Left colon (tissue), 2 donors: Measurements from ENCODE around the gene GPS1. TPM values are rescaled to one million over a fixed set of nuclear protein-coding genes. Genes with fewer than 3 reads are reported as not detected.

Experiments used
- ATAC-seq: fragments of 200-7000 bp; cut with Tn5 transposase; one replicate; pipeline ENCODE4 v1.9.1; 2020; ENCODE audit warnings: mild to moderate bottlenecking, moderate library complexity
- DNase-seq, 2 donors: peaks; one replicate each; pipeline ENCODE4 v3.0.0-alpha.2; 2020
- intact Hi-C, 2 donors: fragments of 100-400 bp; cut with DNase I in 1 of 2; cut with micrococcal nuclease in 1 of 2; formaldehyde crosslinking; loops; one replicate each; pipeline versions ENCODE4 v1.11.2 to v1.14.0; 2022; cut with DNase I, micrococcal nuclease
- total RNA-seq, 2 donors: library from RNA; stranded (reverse); fragmentation: NEBNext Ultra II Directional; extraction: Animal tissue kit (Norgen Biotek cat#: 25700); gene quantifications; one replicate each; pipeline ENCODE4 v1.2.1, GENCODE V29; 2021
- donor health status: DM: no; HTN: no; CAD: no.
- donor health status: DM: yes; HTN: yes; CAD: no.

GPS1 gene
- total RNA-seq, 2 donors from 2014 or later, result 80.7 to 87.4 TPM

GRCh38 chr17:82092094-82092586 is 40.4 kb downstream of the GPS1 start:
- DNase-seq, result no peak

GRCh38 chr17:82092628-82092994 is 40.9 kb downstream of the GPS1 start:
- intact Hi-C loops, result no loop called here
- DNase-seq, result no peak
- no peak for ATAC-seq

More at GRCh38 chr17:82092094-82092586, 40.4 kb downstream of the GPS1 start:
- no peak for ATAC-seq
- intact Hi-C loops, result no loop called here

GRCh38 chr17:82092995-82093751 is 41.5 kb downstream of the GPS1 start:
- intact Hi-C loops, result no loop called here
- no peak for DNase-seq
- no peak for ATAC-seq

- ATAC-seq (no peak), DNase-seq (no peak)
- intact Hi-C loops, result no loop called here
These were observed 43.5 kb downstream of the GPS1 start for GRCh38 chr17:82094931-82095776.

GRCh38 chr17:82095777-82096708 is 44.3 kb downstream of the GPS1 start:
- DNase-seq, result no peak
- intact Hi-C loops, result no loop called here
- ATAC-seq, result no peak

GRCh38 chr17:82096709-82097183 is 45.0 kb downstream of the GPS1 start:
- intact Hi-C loops, result no loop called here
- ATAC-seq, result no peak
- DNase-seq, result no peak

GRCh38 chr17:82097184-82097918 is 45.7 kb downstream of the GPS1 start:
- ATAC-seq (peak; percentile 27), DNase-seq (peak in 1 of 2 donors; percentile 70)
- intact Hi-C loops, result no loop called here

GRCh38 chr17:82097919-82098168 is 46.1 kb downstream of the GPS1 start:
- DNase-seq (no peak), ATAC-seq (no peak)
- intact Hi-C loops, result no loop called here

- ATAC-seq (peak; percentile 75), DNase-seq (peak; percentile 95 to 97)
- intact Hi-C loops, result no loop called here
These were observed 46.7 kb downstream of the GPS1 start, which contains the start of gene FASN for GRCh38 chr17:82098169-82098938. Gene FASN (minus strand): TSS chr17:82098236. CDS start chr17:82096445, 1,791 bp downstream.

- DNase-seq (peak in 1 of 2 donors; percentile 45), ATAC-seq (peak; percentile 28)
- intact Hi-C loops, result no loop called here
These were observed 47.5 kb downstream of the GPS1 start for GRCh38 chr17:82098939-82099763.

- no peak for ATAC-seq
- intact Hi-C loops, result no loop called here
- DNase-seq, result peak in 1 of 2 donors; percentile 24
These were observed 49.0 kb downstream of the GPS1 start for GRCh38 chr17:82100502-82101298.

GRCh38 chr17:82101301-82101715 is 49.6 kb downstream of the GPS1 start:
- ATAC-seq, result no peak
- DNase-seq, result peak in 1 of 2 donors; percentile 36
- intact Hi-C loops, result no loop called here

- peak in 1 of 2 donors; percentile 29 for DNase-seq
- intact Hi-C loops, result no loop called here
- no peak for ATAC-seq
These were observed 50.3 kb downstream of the GPS1 start for GRCh38 chr17:82101767-82102679.

- peak; percentile 6 for ATAC-seq
- DNase-seq, result peak; percentile 63 to 71
- intact Hi-C loops, result no loop called here
These were observed 52.1 kb downstream of the GPS1 start for GRCh38 chr17:82103553-82104451.
